Activated CD4-positive, alpha-beta memory T cell treated with anti-CD3 and anti-CD28 coated beads, Interleukin-2, amount 10 ng/mL, durations not matched to agents 7 days and 5 days (primary cell): ENCODE results near the gene BAG3. TPM values are rescaled to one million over a fixed set of nuclear protein-coding genes. Genes with fewer than 3 reads are reported as not detected.
"Not testable (repeated sequence)": the region's sequence is repeated elsewhere in the genome, so short reads cannot be mapped to it uniquely, and the experiment has no call there.

Experiments
- CTCF ChIA-PET: fragments of 350-600 bp; sonication (Branson Sonifier 250); formaldehyde crosslinking; loops from one replicate; lab custom pipeline; 2021; ENCODE audit warnings: antibody characterized with exemption, inconsistent platforms; lab: Charles Lee
- POLR2A ChIA-PET: fragments of 350-600 bp; sonication (Branson Sonifier 250); formaldehyde crosslinking; loops from one replicate; lab custom pipeline; 2021; ENCODE audit warnings: antibody characterized with exemption; lab: Charles Lee
- DNase-seq: peaks from one replicate; pipeline ENCODE4 v3.0.0-alpha.2; 2020
- H3K27ac Mint-ChIP-seq: one replicate; pipeline ENCODE4 v1.8.0; 2021; ENCODE audit warnings: mild to moderate bottlenecking, mixed read lengths
- H3K27me3 Mint-ChIP-seq: one replicate; pipeline ENCODE4 v1.8.0; 2021; ENCODE audit warnings: mixed read lengths
- H3K36me3 Mint-ChIP-seq: one replicate; pipeline ENCODE4 v1.8.0; 2021; ENCODE audit warnings: low read depth, mixed read lengths
- H3K4me1 Mint-ChIP-seq: one replicate; pipeline ENCODE4 v1.8.0; 2021; ENCODE audit warnings: mixed read lengths
- H3K4me3 Mint-ChIP-seq: one replicate; pipeline ENCODE4 v1.8.0; 2021; ENCODE audit warnings: mild to moderate bottlenecking, mixed read lengths
- H3K9me3 Mint-ChIP-seq: one replicate; pipeline ENCODE4 v1.8.0; 2021; ENCODE audit warnings: mixed read lengths
- total RNA-seq, 2 experiments: library from RNA; stranded (reverse); gene quantifications; one replicate each; pipeline ENCODE4 v1.2.3, GENCODE V29; 2021

BAG3 gene
- 10 to 100 TPM; 26.3 to 27.2 TPM for total RNA-seq

GRCh38 chr10:119650692-119651513, at the start of gene BAG3:
TSS of gene BAG3 (plus strand) at chr10:119651380. CDS start at chr10:119651676, 296 bp downstream.
- peak; percentile 86 for DNase-seq
- Mint-ChIP-seq H3K27ac (peak within 1 kb of the TSS; percentile 91), H3K9me3 (no peaks in the 10 kb centered on the region), H3K4me1 (peaks cover 43% of the 10 kb centered on the region), H3K36me3 (peaks cover 9% of the 10 kb centered on the region), H3K27me3 (peaks cover 3% of the 10 kb centered on the region), H3K4me3 (peak within 1 kb of the TSS; percentile 95)
- ChIA-PET CTCF (interaction anchor here (0.8 to 2.8 kb wide), 6 partner anchors 10 to 451 kb away, joined by 3 to 9 read pairs (median 4); partner anchors contain the start of gene RGS10), POLR2A (interaction anchor here (0.6 to 6.6 kb wide), 20 partner anchors 8 to 560 kb away, joined by 3 to 111 read pairs (median 4); partner anchors contain the start of genes INPP5F, MCMBP and RGS10)

GRCh38 chr10:119602241-119603095, 48.7 kb upstream of the BAG3 start:
- peak; percentile 56 for DNase-seq
- Mint-ChIP-seq H3K4me3 (no peak overlapping the region), H3K9me3 (no peaks in the 10 kb centered on the region), H3K36me3 (no peaks in the 10 kb centered on the region), H3K27ac (no peak overlapping the region), H3K4me1 (peaks cover 9% of the 10 kb centered on the region), H3K27me3 (no peaks in the 10 kb centered on the region)
- CTCF ChIA-PET: interaction anchor here (0.6 to 2.9 kb wide), 15 partner anchors 9 to 403 kb away, joined by 3 to 21 read pairs (median 3); partner anchors contain the start of gene RGS10
- POLR2A ChIA-PET: interaction anchor here (1.0 kb wide), 1 partner anchor 41 kb away, joined by 3 read pairs; no protein-coding TSS in a partner anchor

- ChIA-PET CTCF (interaction anchor here (2.5 kb wide), 1 partner anchor 11 kb away, joined by 21 read pairs; no protein-coding TSS in a partner anchor), POLR2A (no interaction called here)
- H3K27ac Mint-ChIP-seq: no peak overlapping the region
- no peaks in the 10 kb centered on the region for H3K9me3 Mint-ChIP-seq
- DNase-seq: no peak
- no peaks in the 10 kb centered on the region for H3K36me3 Mint-ChIP-seq
- H3K4me3 Mint-ChIP-seq: no peak overlapping the region
- H3K27me3 Mint-ChIP-seq: peaks cover 3% of the 10 kb centered on the region
- peaks cover 3% of the 10 kb centered on the region for H3K4me1 Mint-ChIP-seq
These were observed 46.7 kb upstream of the BAG3 start for GRCh38 chr10:119604468-119604867.

- Mint-ChIP-seq H3K4me1 (peaks cover 3% of the 10 kb centered on the region), H3K9me3 (peaks cover 3% of the 10 kb centered on the region), H3K36me3 (no peaks in the 10 kb centered on the region), H3K27ac (no peak overlapping the region), H3K27me3 (peaks cover 10% of the 10 kb centered on the region), H3K4me3 (no peak overlapping the region)
- DNase-seq: peak; percentile 29
- ChIA-PET POLR2A (interaction anchor here (0.7 kb wide), 1 partner anchor 402 kb away, joined by 3 read pairs; no protein-coding TSS in a partner anchor), CTCF (interaction anchor here (1.1 to 1.5 kb wide), 2 partner anchors 77 to 142 kb away, joined by 3 read pairs; no protein-coding TSS in a partner anchor)
These were observed 42.6 kb upstream of the BAG3 start for GRCh38 chr10:119608316-119609155.

DNA sequence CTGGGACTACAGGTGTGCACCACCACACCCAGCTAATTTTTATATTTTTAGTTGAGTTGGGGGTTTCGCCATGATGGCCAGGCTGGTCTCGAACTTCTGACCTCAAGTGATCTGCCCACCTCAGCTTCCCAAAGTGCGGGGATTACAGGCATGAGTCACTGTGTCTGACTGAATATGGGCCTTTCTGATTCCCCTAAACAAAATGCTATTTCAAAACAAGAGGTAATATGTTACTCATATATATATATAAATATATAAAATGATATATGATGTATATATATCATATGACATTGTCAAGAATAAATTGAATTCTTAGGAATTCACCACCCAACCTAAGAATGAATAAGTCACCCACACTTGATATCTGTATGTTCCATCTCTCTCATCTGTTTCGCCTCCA, 41.7 kb upstream of the BAG3 start:
- Mint-ChIP-seq H3K36me3 (no peaks in the 10 kb centered on the region), H3K27me3 (peaks cover 10% of the 10 kb centered on the region), H3K4me1 (peaks cover 3% of the 10 kb centered on the region), H3K9me3 (peaks cover 3% of the 10 kb centered on the region), H3K4me3 (no peak overlapping the region), H3K27ac (no peak overlapping the region)
- CTCF ChIA-PET: no interaction called here
- POLR2A ChIA-PET: no interaction called here
- DNase-seq: no peak

GRCh38 chr10:119611433-119611832, 39.7 kb upstream of the BAG3 start:
- no peak overlapping the region for H3K4me3 Mint-ChIP-seq
- H3K27ac Mint-ChIP-seq: no peak overlapping the region
- H3K27me3 Mint-ChIP-seq: peaks cover 10% of the 10 kb centered on the region

GRCh38 chr10:119613741-119614140, 37.4 kb upstream of the BAG3 start:
- H3K9me3 Mint-ChIP-seq: peaks cover 3% of the 10 kb centered on the region
- DNase-seq: no peak
- H3K36me3 Mint-ChIP-seq: no peaks in the 10 kb centered on the region
- H3K4me3 Mint-ChIP-seq: no peak overlapping the region
- H3K4me1 Mint-ChIP-seq: peaks cover 3% of the 10 kb centered on the region
- ChIA-PET CTCF (no interaction called here), POLR2A (no interaction called here)
- no peak overlapping the region for H3K27ac Mint-ChIP-seq
- peaks cover 10% of the 10 kb centered on the region for H3K27me3 Mint-ChIP-seq

More at GRCh38 chr10:119611433-119611832, 39.7 kb upstream of the BAG3 start:
- peaks cover 3% of the 10 kb centered on the region for H3K4me1 Mint-ChIP-seq
- H3K36me3 Mint-ChIP-seq: no peaks in the 10 kb centered on the region
- H3K9me3 Mint-ChIP-seq: peaks cover 3% of the 10 kb centered on the region
- POLR2A ChIA-PET: no interaction called here
- CTCF ChIA-PET: no interaction called here
- no peak for DNase-seq

GRCh38 chr10:119614686-119615085, 36.5 kb upstream of the BAG3 start:
- Mint-ChIP-seq H3K27me3 (peaks cover 7% of the 10 kb centered on the region), H3K9me3 (peaks cover 3% of the 10 kb centered on the region), H3K4me3 (no peak overlapping the region), H3K4me1 (no peaks in the 10 kb centered on the region), H3K36me3 (no peaks in the 10 kb centered on the region), H3K27ac (no peak overlapping the region)
- ChIA-PET CTCF (no interaction called here), POLR2A (no interaction called here)
- no peak for DNase-seq

- ChIA-PET CTCF (interaction anchor here (0.7 to 1.4 kb wide), 3 partner anchors 15 to 243 kb away, joined by 3 to 8 read pairs (median 3); no protein-coding TSS in a partner anchor), POLR2A (no interaction called here)
- Mint-ChIP-seq H3K27me3 (no peaks in the 10 kb centered on the region), H3K9me3 (no peaks in the 10 kb centered on the region), H3K27ac (no peak overlapping the region), H3K4me3 (no peak overlapping the region), H3K4me1 (no peaks in the 10 kb centered on the region), H3K36me3 (no peaks in the 10 kb centered on the region)
- peak; percentile 24 for DNase-seq
These were observed 34.2 kb upstream of the BAG3 start for GRCh38 chr10:119616882-119617570.

GRCh38 chr10:119619215-119619614, 32.0 kb upstream of the BAG3 start:
- Mint-ChIP-seq H3K4me1 (no peaks in the 10 kb centered on the region), H3K27me3 (no peaks in the 10 kb centered on the region), H3K27ac (no peak overlapping the region), H3K36me3 (no peaks in the 10 kb centered on the region), H3K9me3 (no peaks in the 10 kb centered on the region), H3K4me3 (no peak overlapping the region)
- ChIA-PET POLR2A (interaction anchor here (1.4 kb wide), 1 partner anchor 9 kb away, joined by 3 read pairs; no protein-coding TSS in a partner anchor), CTCF (no interaction called here)
- DNase-seq: no peak

- H3K27me3 Mint-ChIP-seq, H3K4me3 Mint-ChIP-seq, H3K4me1 Mint-ChIP-seq, H3K27ac Mint-ChIP-seq, DNase-seq, H3K36me3 Mint-ChIP-seq, H3K9me3 Mint-ChIP-seq: not testable (repeated sequence)
- CTCF ChIA-PET: interaction anchor here (1.0 kb wide), 1 partner anchor 17 kb away, joined by 3 read pairs; no protein-coding TSS in a partner anchor
- POLR2A ChIA-PET: interaction anchor here (1.4 kb wide), 1 partner anchor 8 kb away, joined by 3 read pairs; no protein-coding TSS in a partner anchor
These were observed 31.4 kb upstream of the BAG3 start for GRCh38 chr10:119619811-119620210.
